DOHH2 (cell line): ENCODE measurements around the gene DLL3.
"Not testable (repeated sequence)": the region's sequence is repeated elsewhere in the genome, so short reads cannot be mapped to it uniquely, and the experiment has no call there.

Experiments used
- H3F3A ChIP-seq: fragments of 200-600 bp; sonication (generic), shearing (Covaris generic); 2 replicates; pipeline ENCODE4 v1.6.0; 2016; ENCODE audit warnings: antibody characterized with exemption, mild to moderate bottlenecking; ENCODE audit not compliant: control insufficient read depth, insufficient read depth
- H3K27ac ChIP-seq: fragments of 200-600 bp; sonication (generic); 2 replicates; pipeline ENCODE4 v1.5.1; 2014; ENCODE audit warnings: low read depth, mild to moderate bottlenecking, low read length, moderate library complexity
- H3K27me3 ChIP-seq: fragments of 200-600 bp; sonication (generic); 2 replicates; pipeline ENCODE4 v1.6.1; 2014; ENCODE audit warnings: mild to moderate bottlenecking, low read length, mixed read lengths; ENCODE audit not compliant: control insufficient read depth
- H3K36me3 ChIP-seq: fragments of 200-600 bp; sonication (generic); 2 replicates; pipeline ENCODE4 v1.6.1; 2014; ENCODE audit warnings: mild to moderate bottlenecking, low read length, moderate library complexity, mixed read lengths; ENCODE audit not compliant: control insufficient read depth
- H3K4me1 ChIP-seq: fragments of 200-600 bp; sonication (generic); 2 replicates; pipeline ENCODE4 v1.6.1; 2014; ENCODE audit warnings: mild to moderate bottlenecking, low read length, mixed read lengths; ENCODE audit not compliant: control insufficient read depth
- H3K4me2 ChIP-seq: fragments of 200-600 bp; sonication (generic); 2 replicates; pipeline ENCODE4 v1.6.0; 2014; ENCODE audit warnings: mild to moderate bottlenecking, low read length, moderate library complexity
- H3K4me3 ChIP-seq: fragments of 200-600 bp; sonication (generic); 2 replicates; pipeline ENCODE4 v1.5.1; 2014; ENCODE audit warnings: mild to moderate bottlenecking, low read length, mixed read lengths
- H3K79me2 ChIP-seq: fragments of 200-600 bp; sonication (generic); 2 replicates; pipeline ENCODE4 v1.6.1; 2014; ENCODE audit warnings: mild to moderate bottlenecking, low read length, mixed read lengths; ENCODE audit not compliant: control insufficient read depth
- H3K9me2 ChIP-seq: fragments of 200-600 bp; sonication (generic); replicated peaks from 2 replicates; pipeline ENCODE4 v1.6.1; 2014; ENCODE audit warnings: mild to moderate bottlenecking, low read length, mixed read lengths; ENCODE audit not compliant: control insufficient read depth
- H3K9me3 ChIP-seq: fragments of 200-600 bp; sonication (generic); 2 replicates; pipeline ENCODE4 v1.6.1; 2014; ENCODE audit warnings: antibody characterized with exemption, low read length, mixed read lengths; ENCODE audit not compliant: control insufficient read depth, insufficient read depth
- H4K20me1 ChIP-seq: fragments of 200-600 bp; sonication (generic); 2 replicates; pipeline ENCODE4 v1.6.0; 2014; ENCODE audit warnings: low read depth, mild to moderate bottlenecking, antibody characterized with exemption, low read length, moderate library complexity; ENCODE audit not compliant: control insufficient read depth, insufficient read depth
- CTCF ChIP-seq: fragments of 200-600 bp; sonication (generic); IDR thresholded peaks from one replicate; pipeline ENCODE4 v1.5.1; 2014; ENCODE audit warnings: antibody characterized with exemption, mild to moderate bottlenecking, low read depth, low read length; ENCODE audit not compliant: poor library complexity, severe bottlenecking
- EZH2phosphoT487 ChIP-seq: fragments of 200-600 bp; sonication (generic); IDR thresholded peaks from 2 replicates; pipeline ENCODE4 v1.6.1; 2017; ENCODE audit warnings: borderline replicate concordance, mild to moderate bottlenecking, antibody characterized with exemption, low read length, moderate library complexity, mixed read lengths

The DLL3 gene

GRCh38 chr19:39498798-39499642 is at the start of gene DLL3:
TSS of gene DLL3 (plus strand) at chr19:39498947. CDS start at chr19:39498975, 28 bp downstream.
- Histone ChIP-seq H3K27me3 (peaks cover 36% of the 10 kb centered on the region), H3K9me3 (no peaks in the 10 kb centered on the region), H3K36me3 (no peaks in the 10 kb centered on the region), H3K4me3 (peak within 1 kb of the TSS; percentile 56), H3K9me2 (no peaks in the 10 kb centered on the region), H3K27ac (no peak within 1 kb of the TSS), H4K20me1 (no peaks in the 10 kb centered on the region), H3K4me2 (peak within 1 kb of the TSS; percentile 68), H3F3A (no peaks in the 10 kb centered on the region; the same call in 1 of the 2 replicates), H3K79me2 (no peaks in the 10 kb centered on the region), H3K4me1 (peaks cover 31% of the 10 kb centered on the region)
- TF ChIP-seq CTCF, result no peak

DNA sequence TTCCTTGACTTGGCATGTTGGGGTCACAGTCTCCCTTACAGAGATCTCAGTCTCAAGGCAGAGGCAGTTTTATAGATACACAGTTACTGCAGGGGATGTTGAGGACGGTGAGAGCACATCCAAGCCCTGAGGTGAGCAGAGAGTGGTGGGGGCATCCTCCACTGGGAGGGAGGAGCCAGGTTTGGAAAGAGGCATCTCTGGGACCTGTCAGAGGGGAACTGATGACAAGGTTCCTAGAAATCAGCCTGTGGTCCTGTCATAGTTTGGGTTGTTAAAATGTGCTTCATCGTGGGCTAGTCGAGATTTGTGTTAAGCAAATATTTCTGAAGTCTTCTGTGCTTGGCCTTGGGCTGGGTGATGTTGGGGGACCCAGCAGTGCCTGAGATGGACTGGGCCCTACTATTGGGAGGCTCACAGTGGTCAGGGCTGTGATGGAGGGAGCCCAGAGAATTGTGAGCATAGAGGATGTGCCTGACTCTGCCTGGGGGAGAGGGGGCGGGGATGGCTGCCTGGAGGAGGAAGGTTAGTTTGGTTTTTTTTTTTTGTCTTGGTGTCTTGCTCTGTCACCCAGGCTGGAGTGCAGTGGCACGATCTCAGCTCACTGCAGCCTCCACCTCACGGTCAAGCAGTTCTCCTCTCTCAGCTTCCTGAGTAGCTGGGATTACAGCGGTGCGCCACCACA is 49.5 kb upstream of the DLL3 start:
- Histone ChIP-seq H3K9me3 (no peaks in the 10 kb centered on the region), H3K27ac (no peak overlapping the region), H3K4me2 (peak overlapping the region; percentile 77), H3K27me3 (no peaks in the 10 kb centered on the region), H3K36me3 (peaks cover 81% of the 10 kb centered on the region), H3F3A (peaks cover 3% of the 10 kb centered on the region; the same call in 1 of the 2 replicates), H3K4me1 (peaks cover 45% of the 10 kb centered on the region), H4K20me1 (0 out of 2 replicates have a peak, but pooled peaks cover 7% of the 10 kb centered on the region), H3K79me2 (peaks cover 98% of the 10 kb centered on the region), H3K4me3 (no peak overlapping the region; the same call in 1 of the 2 replicates), H3K9me2 (no peaks in the 10 kb centered on the region)
- TF ChIP-seq CTCF, result no peak
- TF ChIP-seq EZH2phosphoT487, result no peak

GRCh38 chr19:39451257-39451656 is 47.5 kb upstream of the DLL3 start:
- H3K4me2 ChIP-seq, H3K9me2 ChIP-seq, H4K20me1 ChIP-seq, H3K9me3 ChIP-seq, H3K4me3 ChIP-seq, H3K27ac ChIP-seq, H3K27me3 ChIP-seq, H3F3A ChIP-seq: not testable (repeated sequence)
- Histone ChIP-seq H3K79me2 (peaks cover 89% of the 10 kb centered on the region), H3K36me3 (peaks cover 71% of the 10 kb centered on the region), H3K4me1 (peaks cover 44% of the 10 kb centered on the region)

DNA sequence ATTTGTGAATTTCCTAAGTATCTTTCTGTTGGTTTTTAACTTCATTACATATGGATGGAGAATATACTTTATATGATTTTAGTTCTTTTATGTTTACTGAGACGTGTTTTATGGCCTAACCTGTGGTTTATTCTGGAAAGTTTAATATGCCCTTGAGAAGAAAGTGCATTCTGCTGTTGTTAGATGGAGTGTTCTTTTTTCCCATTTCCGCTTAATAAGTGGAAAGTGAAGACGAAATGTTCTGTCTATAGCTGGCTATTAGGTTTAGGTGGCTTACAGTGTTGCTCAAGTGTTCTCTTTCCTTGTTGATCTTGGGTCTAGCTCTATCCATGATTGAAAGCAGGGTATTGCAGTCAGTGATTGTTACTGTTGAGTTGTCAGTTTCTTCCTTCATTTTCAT is 35.3 kb upstream of the DLL3 start:
- no peaks in the 10 kb centered on the region; the same call in 1 of the 2 replicates for H3K79me2 ChIP-seq
- no peak overlapping the region for H3K27ac ChIP-seq
- H3F3A ChIP-seq, result no peaks in the 10 kb centered on the region
- H3K9me2 ChIP-seq, result no peaks in the 10 kb centered on the region
- H3K4me3 ChIP-seq, result no peak overlapping the region
- no peaks in the 10 kb centered on the region for H4K20me1 ChIP-seq
- H3K36me3 ChIP-seq, result peaks cover 76% of the 10 kb centered on the region
- H3K4me2 ChIP-seq, result no peak overlapping the region
- no peak for TF ChIP-seq CTCF
- no peak for TF ChIP-seq EZH2phosphoT487
- no peaks in the 10 kb centered on the region for H3K9me3 ChIP-seq
- H3K27me3 ChIP-seq, result no peaks in the 10 kb centered on the region
- H3K4me1 ChIP-seq, result no peaks in the 10 kb centered on the region
